ENCODE results near the gene PRKCH. TPM values are rescaled to one million over a fixed set of nuclear protein-coding genes. Genes with fewer than 3 reads are reported as not detected.

Gene PRKCH
- total RNA-seq, 1 donor from 2014 or later, result 18.4 TPM

DNA sequence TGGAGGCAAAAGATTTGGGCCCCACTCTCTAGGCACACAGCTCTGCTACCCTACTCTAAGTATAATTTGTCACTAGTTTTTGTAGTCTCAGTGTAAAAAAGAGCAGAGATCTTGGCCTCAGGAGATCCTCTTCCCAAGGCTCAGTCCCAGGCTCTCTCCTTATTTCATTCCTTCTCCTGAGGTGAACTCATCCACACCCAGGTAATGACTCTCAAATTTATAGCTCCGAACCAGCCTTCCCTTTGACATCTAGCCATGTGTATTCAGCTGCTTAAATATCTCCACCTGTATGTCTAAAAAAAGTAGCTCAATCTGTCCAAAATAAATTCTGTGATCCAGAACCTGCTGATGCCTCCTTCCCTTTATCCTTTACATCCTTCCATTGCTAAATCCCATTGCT is 200.4 kb downstream of the PRKCH start:
- DNase-seq, result no peak
- no peaks in the 10 kb centered on the region for H3K27me3 ChIP-seq (ENCODE audit: low read depth)
- peaks cover 61% of the 10 kb centered on the region for H3K4me1 ChIP-seq
- H3K9me3 ChIP-seq (replicated peaks), result no peaks in the 10 kb centered on the region
- H3K27ac ChIP-seq (replicated peaks), result no peak overlapping the region
- no peak overlapping the region for H3K4me3 ChIP-seq
- intact Hi-C loops (cut with micrococcal nuclease), result no loop called here
- TF ChIP-seq CTCF (IDR thresholded peaks at IDR 0.05; ENCODE audit: borderline replicate concordance), result no peak
- H3K36me3 ChIP-seq, result no peaks in the 10 kb centered on the region

DNA sequence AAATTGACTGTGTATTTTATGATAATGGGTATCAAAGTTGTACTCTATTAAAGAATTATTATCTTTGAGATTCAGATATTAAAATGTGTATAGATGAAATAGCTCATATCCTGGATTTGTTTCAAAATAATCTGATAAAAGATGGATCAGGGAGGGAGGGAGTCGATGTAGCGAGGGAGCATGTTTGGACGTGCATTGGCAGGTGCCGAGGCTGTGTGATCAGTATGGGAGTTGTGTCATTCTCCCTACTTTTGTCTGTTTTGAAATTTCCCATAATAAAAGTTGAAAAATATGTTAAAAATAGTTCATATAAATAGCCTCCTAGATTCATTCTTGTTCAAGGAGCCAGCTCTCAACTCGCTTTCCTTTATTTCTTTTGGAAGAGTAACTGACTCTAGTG is 202.4 kb downstream of the PRKCH start:
- Histone ChIP-seq H3K4me3 (no peak overlapping the region), H3K27ac (replicated peaks) (peak overlapping the region; percentile 92), H3K27me3 (ENCODE audit: low read depth) (no peaks in the 10 kb centered on the region), H3K4me1 (peaks cover 55% of the 10 kb centered on the region), H3K36me3 (no peaks in the 10 kb centered on the region), H3K9me3 (replicated peaks) (no peaks in the 10 kb centered on the region)
- intact Hi-C loops (cut with micrococcal nuclease), result no loop called here
- no peak for TF ChIP-seq CTCF (IDR thresholded peaks at IDR 0.05; ENCODE audit: borderline replicate concordance)
- no peak for DNase-seq

DNA sequence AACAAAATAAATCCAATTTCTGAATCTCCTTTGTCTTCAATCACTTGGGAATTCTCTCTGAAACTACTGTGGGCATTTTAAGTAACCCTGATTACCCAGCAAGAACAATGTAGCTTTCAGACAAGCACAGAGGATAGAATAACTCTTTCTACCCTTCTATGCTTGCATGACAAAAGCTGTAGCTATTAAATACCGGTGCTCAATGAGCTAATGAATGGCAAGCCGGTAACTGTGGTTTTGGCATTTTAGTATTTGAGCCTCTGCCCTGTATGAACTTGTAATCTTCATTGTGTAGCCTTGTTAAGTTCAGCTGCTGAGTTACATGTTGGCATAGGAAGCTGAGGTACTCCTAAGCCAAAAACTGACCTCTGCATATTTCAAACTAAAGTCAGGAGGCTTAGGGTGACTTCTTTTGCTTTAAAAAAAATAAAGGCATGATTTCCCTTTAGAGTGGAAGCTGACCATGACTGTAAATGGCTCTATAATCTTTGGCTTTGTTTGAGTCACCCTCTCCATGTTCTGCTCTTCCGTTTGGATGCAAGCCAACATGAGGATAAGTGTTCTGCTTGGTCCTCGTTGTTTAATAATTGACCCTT is 202.9 kb downstream of the PRKCH start:
- intact Hi-C loops (cut with micrococcal nuclease), result no loop called here
- peaks cover 54% of the 10 kb centered on the region for H3K4me1 ChIP-seq
- no peak for TF ChIP-seq CTCF (IDR thresholded peaks at IDR 0.05; ENCODE audit: borderline replicate concordance)

GRCh38 chr14:61524936-61525292 is 203.5 kb downstream of the PRKCH start:
- intact Hi-C loops (cut with micrococcal nuclease), result no loop called here
- Histone ChIP-seq H3K4me3 (peak overlapping the region; percentile 18), H3K36me3 (peaks cover 4% of the 10 kb centered on the region), H3K27ac (replicated peaks) (peak overlapping the region; percentile 92), H3K9me3 (replicated peaks) (no peaks in the 10 kb centered on the region), H3K4me1 (peaks cover 54% of the 10 kb centered on the region), H3K27me3 (ENCODE audit: low read depth) (no peaks in the 10 kb centered on the region)
- DNase-seq, result no peak
- TF ChIP-seq CTCF (IDR thresholded peaks at IDR 0.05; ENCODE audit: borderline replicate concordance), result no peak

More for the DNA sequence above, 202.9 kb downstream of the PRKCH start:
- H3K9me3 ChIP-seq (replicated peaks), result no peaks in the 10 kb centered on the region
- peak overlapping the region; percentile 92 for H3K27ac ChIP-seq (replicated peaks)
- no peak for DNase-seq
- no peaks in the 10 kb centered on the region for H3K27me3 ChIP-seq (ENCODE audit: low read depth)
- H3K4me3 ChIP-seq, result no peak overlapping the region
- H3K36me3 ChIP-seq, result peaks cover 4% of the 10 kb centered on the region

DNA sequence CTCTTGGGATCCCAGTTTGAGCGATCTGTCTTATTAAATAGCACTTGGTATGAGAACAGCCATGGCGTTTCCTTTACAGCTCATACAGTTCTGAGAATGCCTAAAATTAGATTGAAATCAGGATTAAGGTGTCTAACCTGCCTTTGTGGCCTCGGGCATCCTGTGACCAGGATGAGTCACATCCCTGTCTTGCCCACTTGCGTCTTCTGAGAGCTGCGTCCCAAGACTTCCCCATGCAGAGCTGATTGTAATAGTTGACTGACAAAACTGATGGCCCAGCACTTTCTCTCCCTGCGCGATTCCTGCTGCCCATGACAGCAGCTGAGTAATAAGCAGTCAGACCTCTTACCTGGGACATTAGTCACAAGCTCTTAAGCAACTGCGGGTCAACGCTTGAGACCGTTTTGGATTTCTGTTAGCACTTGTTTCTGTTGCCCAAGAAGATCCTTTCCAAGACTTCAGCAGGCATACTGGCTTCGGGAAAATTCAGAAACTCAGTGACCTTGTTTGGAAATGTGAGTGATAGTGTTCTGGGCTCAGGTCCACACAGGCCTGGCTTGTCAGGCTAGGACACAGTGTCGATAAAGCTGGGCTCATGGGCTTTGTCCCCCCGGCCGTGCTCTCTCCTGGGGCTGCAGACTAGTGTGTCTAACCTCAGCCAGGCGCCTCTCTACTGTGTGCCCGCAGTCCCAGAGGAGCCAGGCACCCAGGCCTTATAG is 204.1 kb downstream of the PRKCH start:
- peak overlapping the region; percentile 18 for H3K4me3 ChIP-seq
- H3K27me3 ChIP-seq (ENCODE audit: low read depth), result no peaks in the 10 kb centered on the region
- peak overlapping the region; percentile 92 for H3K27ac ChIP-seq (replicated peaks)
- no peak for TF ChIP-seq CTCF (IDR thresholded peaks at IDR 0.05; ENCODE audit: borderline replicate concordance)
- H3K9me3 ChIP-seq (replicated peaks), result no peaks in the 10 kb centered on the region
- intact Hi-C loops (cut with micrococcal nuclease), result no loop called here
- peaks cover 56% of the 10 kb centered on the region for H3K4me1 ChIP-seq
- peaks cover 4% of the 10 kb centered on the region for H3K36me3 ChIP-seq
- peak; percentile 65 for DNase-seq

Data from left ventricle myocardium inferior (tissue), 1 donor.